Stimulated activated CD4-positive, alpha-beta T cell treated with anti-CD3 and anti-CD28 coated beads, TNF-alpha, amount 100 ng/mL, for 4 hours (primary cell): Measurements from ENCODE around the gene VKORC1.

Experiments used
- DNase-seq, 3 experiments: peaks; one replicate each; pipeline ENCODE4 v3.0.0-alpha.2; 2020; ENCODE audit warnings: low read depth in 3 of 3

The VKORC1 gene

DNA sequence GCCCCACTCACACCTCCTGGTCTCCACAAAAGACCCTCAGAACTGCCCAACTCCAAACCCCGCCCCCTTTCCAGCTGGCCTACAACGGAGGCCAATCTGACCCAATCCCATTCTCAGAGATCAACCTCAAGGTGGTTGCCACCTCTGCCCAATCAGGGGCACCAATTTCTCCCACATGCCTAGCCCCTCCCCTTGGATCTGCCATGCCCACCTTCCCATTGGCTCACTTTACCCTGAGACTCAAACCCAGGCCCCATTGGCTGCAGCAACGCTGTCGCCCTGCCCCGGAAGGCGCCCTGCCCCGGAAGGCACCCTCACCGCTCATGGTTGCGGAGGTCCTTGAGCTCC, 31.1 kb downstream of the VKORC1 start:
- DNase-seq, result no peak

DNA sequence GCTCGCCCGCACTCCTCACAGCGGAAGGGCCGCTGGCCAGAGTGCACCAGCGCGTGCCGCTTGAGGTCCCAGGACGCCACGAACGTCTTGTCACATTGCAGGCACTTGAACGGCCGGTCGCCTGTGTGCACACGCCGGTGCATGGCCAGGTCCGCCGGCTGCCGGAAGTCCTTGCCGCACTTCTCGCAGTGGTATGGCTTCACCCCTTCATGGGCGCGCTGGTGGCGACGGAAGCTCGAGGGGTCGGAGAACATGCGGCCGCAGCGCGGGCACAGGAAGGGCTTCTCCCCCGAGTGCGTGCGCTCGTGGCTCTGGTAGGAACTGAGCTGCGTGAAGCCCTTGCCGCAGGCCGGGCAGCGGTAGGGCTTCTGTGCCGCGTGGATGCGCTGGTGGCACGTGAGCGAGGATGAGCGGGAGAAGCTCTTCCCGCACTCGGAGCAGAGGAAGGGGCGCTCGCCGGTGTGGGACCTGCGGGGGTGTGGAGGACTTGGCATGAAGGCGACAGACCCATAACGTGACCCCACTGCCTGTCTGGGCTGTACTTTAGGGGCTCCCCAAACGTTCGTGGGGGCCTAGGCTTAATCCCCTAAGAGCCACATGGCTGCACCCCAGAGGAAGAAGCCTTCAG, 32.7 kb downstream of the VKORC1 start:
- no peak for DNase-seq

DNA sequence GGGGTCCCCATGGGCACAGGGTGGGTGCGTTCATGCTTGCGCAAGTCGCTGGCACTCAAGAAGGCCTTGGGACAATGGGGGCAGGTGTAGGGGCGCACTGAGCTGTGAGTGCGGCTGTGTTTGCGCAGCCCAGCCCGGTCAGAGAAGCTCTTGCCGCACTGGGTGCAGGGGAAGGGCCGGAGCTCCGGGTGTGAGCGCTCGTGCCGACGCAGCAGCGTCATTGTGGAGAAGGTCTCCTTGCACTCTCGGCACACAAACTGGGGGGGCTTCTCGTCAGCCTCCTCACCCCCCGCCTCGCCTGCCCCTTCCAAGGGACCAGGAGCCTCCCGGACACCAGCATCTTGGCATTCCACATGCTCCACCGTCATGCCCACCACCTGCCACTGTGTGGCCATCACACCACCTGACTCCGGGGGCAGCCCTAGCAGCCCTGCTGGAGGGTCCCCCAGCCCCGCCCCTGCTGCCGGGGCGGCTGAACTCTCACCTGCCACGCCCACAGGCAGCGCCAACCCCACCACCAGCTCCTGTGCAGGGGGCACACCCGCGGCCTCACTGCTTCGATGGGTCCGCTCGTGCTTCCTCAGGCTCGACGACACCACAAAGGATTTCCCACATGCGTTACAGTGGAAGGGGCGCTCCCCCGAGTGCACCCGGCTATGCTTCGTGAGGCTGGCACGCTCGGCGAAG, 33.3 kb downstream of the VKORC1 start:
- DNase-seq, result no peak

DNA sequence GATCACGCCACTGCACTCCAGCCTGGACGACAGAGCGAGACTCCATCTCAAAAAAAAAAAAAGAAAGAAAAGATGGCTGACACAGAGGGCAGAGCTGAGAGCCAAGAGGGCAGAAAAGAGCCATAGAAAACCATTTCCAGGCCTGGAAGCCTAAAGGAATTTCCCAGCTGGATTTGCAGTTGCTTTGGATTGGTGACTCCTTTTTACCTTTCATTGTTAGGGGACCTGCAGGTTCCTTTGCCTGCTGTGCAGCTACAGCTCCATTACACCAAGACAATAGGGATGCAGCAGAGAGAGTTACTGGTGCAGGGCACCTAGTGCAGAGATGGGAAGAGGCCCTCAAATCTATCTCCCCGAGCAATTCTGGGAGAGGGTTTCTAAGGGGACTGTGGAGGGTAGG, 39.0 kb downstream of the VKORC1 start:
- no peak for DNase-seq

DNA sequence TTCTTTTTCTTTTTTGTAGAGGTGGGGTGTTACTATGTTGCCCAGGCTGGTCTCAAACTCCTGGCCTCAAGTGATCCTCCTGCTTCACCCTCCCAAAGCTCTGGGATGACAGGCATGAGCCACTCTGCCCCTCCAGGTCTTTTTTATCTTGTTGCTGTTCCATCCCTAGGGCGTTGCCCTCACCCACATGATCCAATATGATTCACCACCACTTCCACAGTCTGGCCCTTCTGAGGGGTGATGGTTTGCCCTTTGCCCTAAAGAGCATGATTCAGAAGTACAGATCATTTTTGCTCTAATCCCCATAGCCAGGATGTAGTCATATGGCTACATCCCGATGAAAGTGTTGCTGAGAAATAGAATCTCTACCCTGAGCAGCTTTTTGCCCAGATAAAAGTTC, 42.5 kb downstream of the VKORC1 start:
- no peak for DNase-seq

DNA sequence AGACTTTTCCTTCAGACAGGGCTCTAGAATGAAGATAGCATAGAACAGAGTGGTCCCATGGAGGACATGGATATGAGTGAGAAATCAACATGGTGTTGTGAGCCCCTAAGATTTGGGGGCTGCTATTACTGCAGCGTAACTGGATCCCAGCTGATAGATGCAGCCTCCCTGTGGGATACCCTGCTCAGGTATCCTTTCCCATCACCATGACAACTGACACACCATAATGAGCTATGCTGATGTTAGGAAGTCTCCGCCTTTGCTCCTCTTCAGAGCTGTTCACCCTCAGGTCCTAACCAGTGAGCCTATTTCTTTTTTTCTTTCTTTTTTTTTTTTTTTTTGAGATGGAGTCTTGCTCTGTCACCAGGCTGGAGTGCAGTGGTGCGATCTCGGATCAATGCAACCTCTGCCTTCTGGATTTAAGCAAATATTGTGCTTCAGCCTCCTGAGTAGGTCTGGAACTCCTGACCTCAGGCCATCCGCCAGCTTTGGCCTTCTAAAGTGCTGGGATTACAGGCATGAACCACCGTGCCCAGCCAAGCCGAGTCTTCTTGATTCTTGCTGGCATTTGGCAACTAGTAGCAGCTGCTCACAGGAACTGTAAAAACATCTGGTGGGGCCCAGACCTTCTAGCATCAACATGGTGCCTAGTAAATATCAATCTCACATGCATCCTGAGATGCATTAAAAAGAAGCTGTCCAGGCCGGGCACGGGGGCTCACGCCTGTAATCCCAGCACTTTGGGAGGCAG, 44.1 kb downstream of the VKORC1 start:
- no peak for DNase-seq

DNA sequence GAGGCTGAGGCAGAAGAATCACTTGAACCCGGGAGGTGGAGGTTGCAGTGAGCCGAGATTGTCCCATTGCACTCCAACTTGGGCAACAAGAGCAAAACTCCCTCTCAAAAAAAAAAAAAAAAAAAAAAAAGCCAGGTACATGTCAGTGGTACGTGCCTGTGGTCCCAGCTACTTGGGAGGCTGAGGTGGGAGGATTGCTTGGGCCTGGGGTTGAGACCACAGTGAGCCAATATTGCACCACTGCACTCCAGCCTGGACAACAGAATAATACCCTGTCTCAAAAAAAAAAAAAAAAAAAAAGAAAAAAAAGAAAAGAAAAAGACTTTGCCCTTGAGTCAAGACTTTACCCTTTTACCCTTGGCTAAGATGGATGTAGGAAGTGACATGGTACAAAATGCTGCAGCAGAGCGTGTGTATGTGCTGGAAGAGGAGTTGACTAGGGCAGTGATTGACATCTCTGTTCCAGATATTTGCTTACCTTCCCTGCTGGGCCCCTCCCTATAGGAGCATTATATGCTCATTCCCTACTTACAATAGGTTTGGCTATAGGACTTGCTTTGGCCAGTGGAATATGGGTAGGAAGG, 50.6 kb downstream of the VKORC1 start:
- no peak for DNase-seq

DNA sequence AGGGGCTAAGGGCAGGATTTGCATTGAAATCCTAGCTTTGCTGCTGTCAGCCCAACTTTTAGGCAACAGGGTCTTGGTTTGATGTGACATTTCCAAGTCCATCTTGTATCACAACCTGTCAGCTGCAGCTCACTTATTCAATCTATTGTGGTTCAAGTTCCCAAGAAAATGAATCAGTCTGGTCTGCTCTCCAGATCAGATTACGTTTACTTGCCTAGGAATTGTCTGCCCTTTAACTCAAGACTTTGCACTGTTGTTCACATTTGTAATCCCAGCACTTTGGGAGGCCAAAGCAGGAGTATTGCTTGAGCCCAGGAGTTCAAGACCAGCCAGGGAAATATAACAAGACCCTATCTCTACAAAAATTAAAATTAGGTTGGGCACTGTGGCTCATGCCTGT, 51.2 kb downstream of the VKORC1 start:
- DNase-seq, result no peak

DNA sequence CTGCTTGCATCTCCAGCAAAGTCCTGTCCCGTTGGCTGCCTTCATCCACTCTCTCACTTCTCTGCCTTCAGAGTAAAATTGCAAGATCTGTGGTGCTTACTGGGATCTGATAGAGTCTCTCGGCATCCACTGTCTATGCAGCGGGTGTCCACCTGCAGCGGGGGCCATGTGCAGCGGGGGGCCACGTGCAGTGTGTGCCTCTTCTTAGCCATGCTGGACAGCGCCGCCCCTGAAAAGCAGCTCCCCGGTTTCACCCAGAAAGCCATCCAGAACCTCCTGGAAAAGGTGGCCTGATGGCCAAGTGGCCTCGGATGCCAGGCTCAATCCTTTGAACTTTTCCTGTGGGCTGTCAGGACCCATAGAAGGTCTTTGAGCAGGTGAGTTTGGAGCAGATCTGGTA, 51.7 kb downstream of the VKORC1 start:
- DNase-seq, result no peak
